Endodermal cell (in vitro differentiated cells): Measurements from ENCODE around the gene CTAGE9. TPM values are rescaled to one million over a fixed set of nuclear protein-coding genes. Genes with fewer than 3 reads are reported as not detected.

Experiments
- DNase-seq: peaks from one replicate; pipeline ENCODE4 v3.0.0-alpha.2; 2017
- H3K27ac ChIP-seq: 2 replicates; pipeline ENCODE4 v1.5.1; 2013; ENCODE audit warnings: mild to moderate bottlenecking, low read depth, low read length, moderate library complexity
- H3K27me3 ChIP-seq: 2 replicates; pipeline ENCODE4 v1.6.1; 2013; ENCODE audit warnings: mild to moderate bottlenecking, low read length, moderate library complexity; ENCODE audit not compliant: insufficient read depth, control insufficient read depth, poor library complexity, severe bottlenecking
- H3K36me3 ChIP-seq: 2 replicates; pipeline ENCODE4 v1.7.0; 2013; ENCODE audit warnings: mild to moderate bottlenecking, low read length, moderate library complexity; ENCODE audit not compliant: control insufficient read depth, insufficient read depth
- H3K4me1 ChIP-seq: one replicate; pipeline ENCODE4 v1.7.0; 2013; ENCODE audit warnings: low read length; ENCODE audit not compliant: control insufficient read depth, insufficient read depth
- H3K4me3 ChIP-seq: 2 replicates; pipeline ENCODE4 v1.5.1; 2013; ENCODE audit warnings: mild to moderate bottlenecking, low read length, moderate library complexity
- H3K9ac ChIP-seq: 2 replicates; pipeline ENCODE4 v1.6.1; 2013; ENCODE audit warnings: mild to moderate bottlenecking, low read length, moderate library complexity; ENCODE audit not compliant: poor library complexity, severe bottlenecking; ENCODE audit errors: extremely low read depth
- H3K9me3 ChIP-seq: 2 replicates; pipeline ENCODE4 v1.6.1; 2013; ENCODE audit warnings: mild to moderate bottlenecking, low read length, moderate library complexity; ENCODE audit not compliant: control insufficient read depth
- H3K27ac Mint-ChIP-seq: 2 replicates; pipeline ENCODE4 v1.8.0; 2020; ENCODE audit warnings: mixed read lengths
- H3K27me3 Mint-ChIP-seq: 2 replicates; pipeline ENCODE4 v1.8.0; 2021; ENCODE audit warnings: mild to moderate bottlenecking, mixed read lengths; ENCODE audit not compliant: insufficient read depth
- H3K36me3 Mint-ChIP-seq: 2 replicates; pipeline ENCODE4 v1.8.0; 2020; ENCODE audit warnings: low read depth, mixed read lengths
- H3K4me1 Mint-ChIP-seq: 2 replicates; pipeline ENCODE4 v1.8.0; 2020; ENCODE audit warnings: mixed read lengths
- H3K4me3 Mint-ChIP-seq: 2 replicates; pipeline ENCODE4 v1.8.0; 2020; ENCODE audit warnings: mild to moderate bottlenecking, moderate library complexity, mixed read lengths
- H3K9me3 Mint-ChIP-seq: 2 replicates; pipeline ENCODE4 v1.8.0; 2020; ENCODE audit warnings: mild to moderate bottlenecking, mixed read lengths
- CTCF ChIP-seq: fragments of 200-600 bp; sonication (generic); conservative IDR thresholded peaks from 2 replicates; pipeline ENCODE4 v1.5.0; 2021; ENCODE audit warnings: antibody characterized with exemption, mild to moderate bottlenecking
- WGBS, 2 experiments: methylation state at CpG; one replicate each; pipeline versions ENCODE4 v1.1.5 to v1.1.7; 2013; ENCODE audit warnings: missing lambda C conversion rate in 2 of 2, mixed read lengths in 1 of 2; ENCODE audit not compliant: insufficient coverage in 1 of 2, insufficient read length in 1 of 2; 5-methylcytosine and 5-hydroxymethylcytosine counted together
- total RNA-seq, 2 donors: library from RNA; stranded (reverse); fragmentation: NEBNext Ultra II Directional in 1 of 2; extraction: Animal tissue kit (Norgen Biotek cat#: 25700) in 1 of 2; gene quantifications; 2 replicates in 1 of 2; 3 replicates in 1 of 2; pipeline ENCODE4 v1.2.1, GENCODE V29; 2021

CTAGE9 gene
- total RNA-seq, 2 donors from 2014 or later: not detected

DNA sequence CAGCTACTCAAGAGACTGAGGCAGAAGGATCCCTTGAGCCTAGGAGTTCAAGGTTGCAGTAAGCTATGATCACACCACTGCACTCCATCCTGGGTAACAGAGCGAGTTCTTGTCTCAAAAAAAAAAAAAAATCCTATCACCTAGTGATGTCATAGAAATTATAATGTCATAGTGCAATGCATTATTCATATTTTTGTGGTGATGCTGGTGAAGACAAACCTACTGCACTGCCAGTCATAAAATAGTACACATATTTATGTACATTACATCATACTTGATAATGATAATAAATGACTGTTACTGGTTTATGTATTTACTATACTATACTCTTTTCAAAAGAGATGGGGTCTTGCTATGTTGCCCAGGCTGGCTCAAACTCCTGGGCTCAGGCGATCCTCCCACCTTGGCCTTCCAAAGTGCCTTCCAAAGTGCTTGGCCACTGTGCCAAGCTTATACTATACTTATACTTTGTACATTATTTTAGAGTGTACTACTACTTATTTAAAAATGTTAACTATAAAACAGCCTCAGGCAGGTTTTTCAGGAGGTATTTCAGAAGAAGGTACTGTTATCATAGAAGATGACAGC, 47.1 kb downstream of the CTAGE9 start:
- no peaks in the 10 kb centered on the region for H3K36me3 ChIP-seq
- no peak for DNase-seq
- Mint-ChIP-seq H3K9me3 (no peaks in the 10 kb centered on the region), H3K4me3 (no peak overlapping the region), H3K4me1 (no peaks in the 10 kb centered on the region), H3K36me3 (no peaks in the 10 kb centered on the region), H3K27ac (no peak overlapping the region), H3K27me3 (no peaks in the 10 kb centered on the region)
- H3K27ac ChIP-seq: no peak overlapping the region
- H3K9ac ChIP-seq: no peak overlapping the region
- no peak overlapping the region for H3K4me3 ChIP-seq
- no peak for TF ChIP-seq CTCF
- H3K27me3 ChIP-seq: no peaks in the 10 kb centered on the region
- H3K4me1 ChIP-seq: no peaks in the 10 kb centered on the region
- whole genome bisulfite sequencing, 2 experiments: 90% methylated on average over 1 of the region's 2 CpGs; no CpG with 5 or more reads in 1 of the 2 experiments
- H3K9me3 ChIP-seq: no peaks in the 10 kb centered on the region

DNA sequence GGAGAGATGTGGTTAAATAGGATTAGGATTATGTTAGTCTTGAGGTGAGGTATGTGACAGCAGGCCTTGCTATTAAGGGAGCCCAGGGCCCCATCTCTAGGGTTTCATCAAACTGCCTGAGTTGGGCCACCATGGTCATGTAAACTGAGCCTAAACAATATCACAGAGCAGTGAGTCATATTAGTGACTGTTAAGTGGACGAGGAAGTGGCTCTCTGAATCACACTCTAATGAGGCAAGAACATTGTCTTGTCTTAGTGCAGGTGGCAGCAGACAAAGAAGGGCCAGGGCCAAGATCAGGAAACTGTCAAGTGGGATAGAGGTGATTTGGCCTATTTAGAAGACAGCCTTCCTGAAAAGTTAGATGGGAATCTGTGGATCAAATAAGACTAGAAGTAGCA, 50.6 kb downstream of the CTAGE9 start:
- H3K4me3 Mint-ChIP-seq: no peak overlapping the region
- H3K27me3 Mint-ChIP-seq: no peaks in the 10 kb centered on the region
- WGBS, 2 experiments: 80 to 86% methylated on average over 1 of the region's 1 CpG
- H3K36me3 ChIP-seq: no peaks in the 10 kb centered on the region
- no peaks in the 10 kb centered on the region for H3K36me3 Mint-ChIP-seq
- H3K9me3 Mint-ChIP-seq: no peaks in the 10 kb centered on the region
- H3K27ac Mint-ChIP-seq: no peak overlapping the region
- no peak overlapping the region for H3K27ac ChIP-seq
- DNase-seq: no peak
- H3K27me3 ChIP-seq: no peaks in the 10 kb centered on the region
- H3K4me1 ChIP-seq: no peaks in the 10 kb centered on the region
- H3K4me1 Mint-ChIP-seq: no peaks in the 10 kb centered on the region
- no peak for TF ChIP-seq CTCF
- H3K4me3 ChIP-seq: no peak overlapping the region
- H3K9ac ChIP-seq: no peak overlapping the region
- no peaks in the 10 kb centered on the region for H3K9me3 ChIP-seq

Other genes starting within 250 kb of the CTAGE9 start
- not detected for gene ARG1, start 137.8 kb downstream of the CTAGE9 start, total RNA-seq
- gene MED23, start 82.8 kb downstream of the CTAGE9 start, total RNA-seq: 10 to 100 TPM; 23.3 to 26.2 TPM
- gene ENPP3, start 73.7 kb downstream of the CTAGE9 start, total RNA-seq: not detected
- not detected for gene OR2A4, start 9.6 kb downstream of the CTAGE9 start, total RNA-seq
- 10 to 100 TPM; 11.6 to 16.1 TPM for gene ENPP1, start 97.0 kb upstream of the CTAGE9 start, total RNA-seq
- 10 to 100 TPM; 28.6 to 29.4 TPM for gene CCN2, start 240.4 kb upstream of the CTAGE9 start, total RNA-seq